ENCODE measurements around the gene NPC1L1.

NPC1L1 gene

DNA sequence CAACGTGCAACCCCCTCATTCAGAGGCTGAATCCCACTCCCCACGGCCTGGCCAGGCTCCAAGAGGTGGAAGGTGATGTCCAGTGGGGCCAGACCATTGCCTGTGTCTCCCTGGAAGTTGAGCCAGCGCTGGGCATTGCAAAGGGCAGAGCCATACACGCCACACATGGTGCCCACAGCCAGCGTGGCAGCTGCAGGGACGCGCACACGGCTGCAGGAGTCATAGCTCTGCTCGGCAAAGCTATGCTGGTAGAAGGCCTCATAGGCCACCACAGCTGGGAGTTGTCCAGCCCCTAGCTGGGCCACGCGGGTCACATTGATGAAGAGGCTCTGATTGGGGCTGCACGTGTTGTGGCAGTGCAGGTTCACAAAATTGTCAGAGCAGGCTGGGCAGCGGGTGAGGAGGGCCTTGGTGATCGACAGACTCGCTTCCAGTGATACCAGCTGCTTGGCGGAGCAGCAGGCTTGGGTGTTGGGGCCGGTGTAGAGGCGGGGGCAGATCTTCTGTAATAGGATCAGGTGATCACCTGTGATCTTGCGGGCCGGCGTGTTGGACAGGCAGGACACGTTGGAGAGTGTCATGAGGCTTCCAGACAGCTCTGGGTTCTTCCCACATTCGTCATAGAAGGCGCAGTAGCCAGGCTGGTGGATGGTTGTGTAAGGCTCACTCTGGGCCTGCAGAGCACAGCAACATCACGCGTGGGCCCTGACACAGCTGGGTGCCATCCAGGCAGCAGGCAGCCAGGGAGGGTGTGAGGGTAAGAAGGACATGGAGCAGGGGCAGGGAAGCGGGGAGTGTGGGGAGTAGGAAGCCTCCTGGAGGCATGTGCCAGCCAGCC is 1.2 kb downstream of the NPC1L1 start:
- no peak for DNase-seq (ENCODE audit: low read depth)
- H3K4me3 ChIP-seq (ENCODE audit: low read depth, low read length): no peak overlapping the region
- TF ChIP-seq, protein P1, sequence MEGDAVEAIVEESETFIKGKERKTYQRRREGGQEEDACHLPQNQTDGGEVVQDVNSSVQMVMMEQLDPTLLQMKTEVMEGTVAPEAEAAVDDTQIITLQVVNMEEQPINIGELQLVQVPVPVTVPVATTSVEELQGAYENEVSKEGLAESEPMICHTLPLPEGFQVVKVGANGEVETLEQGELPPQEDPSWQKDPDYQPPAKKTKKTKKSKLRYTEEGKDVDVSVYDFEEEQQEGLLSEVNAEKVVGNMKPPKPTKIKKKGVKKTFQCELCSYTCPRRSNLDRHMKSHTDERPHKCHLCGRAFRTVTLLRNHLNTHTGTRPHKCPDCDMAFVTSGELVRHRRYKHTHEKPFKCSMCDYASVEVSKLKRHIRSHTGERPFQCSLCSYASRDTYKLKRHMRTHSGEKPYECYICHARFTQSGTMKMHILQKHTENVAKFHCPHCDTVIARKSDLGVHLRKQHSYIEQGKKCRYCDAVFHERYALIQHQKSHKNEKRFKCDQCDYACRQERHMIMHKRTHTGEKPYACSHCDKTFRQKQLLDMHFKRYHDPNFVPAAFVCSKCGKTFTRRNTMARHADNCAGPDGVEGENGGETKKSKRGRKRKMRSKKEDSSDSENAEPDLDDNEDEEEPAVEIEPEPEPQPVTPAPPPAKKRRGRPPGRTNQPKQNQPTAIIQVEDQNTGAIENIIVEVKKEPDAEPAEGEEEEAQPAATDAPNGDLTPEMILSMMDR (IDR thresholded peaks at IDR 0.05; ENCODE audit: low read depth, low read length, missing control alignments): no peak
- in situ Hi-C loops (cut with HindIII; ENCODE audit: low sequenced_read_pairs): no loop called here

GRCh38 chr7:44538798-44539668 is 2.1 kb downstream of the NPC1L1 start:
- H3K4me3 ChIP-seq (ENCODE audit: low read depth, low read length): no peak overlapping the region
- no peak for DNase-seq (ENCODE audit: low read depth)
- in situ Hi-C loops (cut with HindIII; ENCODE audit: low sequenced_read_pairs): no loop called here
- TF ChIP-seq, protein P1 (IDR thresholded peaks at IDR 0.05; ENCODE audit: low read depth, low read length, missing control alignments): no peak

DNA sequence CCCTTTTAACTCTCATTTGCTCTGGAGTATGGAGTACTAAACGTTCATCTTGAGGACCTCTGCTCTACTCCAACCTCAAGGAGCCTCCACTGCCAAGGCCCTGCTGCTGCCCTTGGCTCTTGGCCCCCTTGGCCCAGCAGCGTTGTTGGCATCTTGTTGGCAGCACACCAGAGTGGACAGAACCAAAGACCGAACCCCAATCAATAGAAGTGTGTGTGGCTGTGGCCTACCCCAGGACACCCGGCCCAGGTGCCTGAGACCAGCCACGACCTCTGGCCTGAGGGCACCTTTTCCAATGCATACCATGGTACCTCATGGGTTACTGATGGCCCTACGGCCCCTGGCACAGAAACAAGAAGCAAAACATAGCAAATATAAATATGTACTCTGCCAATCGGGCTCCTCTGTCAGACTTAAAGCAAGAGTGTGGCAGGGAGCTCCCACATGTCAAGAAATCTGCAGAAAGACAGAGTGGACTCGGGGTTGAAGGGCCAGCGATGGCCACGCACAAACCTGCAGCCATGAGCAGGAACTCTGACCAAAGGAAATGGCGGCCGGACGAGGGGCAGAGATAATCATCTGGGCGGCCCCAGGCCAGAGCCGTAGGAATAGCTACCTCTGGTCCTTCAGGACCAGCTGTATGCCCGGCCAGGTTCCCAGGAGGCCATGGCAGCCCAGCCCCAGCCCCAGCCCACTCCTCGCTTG is 2.9 kb downstream of the NPC1L1 start:
- H3K4me3 ChIP-seq (ENCODE audit: low read depth, low read length): no peak overlapping the region
- DNase-seq (ENCODE audit: low read depth): no peak
- in situ Hi-C loops (cut with HindIII; ENCODE audit: low sequenced_read_pairs): no loop called here
- TF ChIP-seq, protein P1 (IDR thresholded peaks at IDR 0.05; ENCODE audit: low read depth, low read length, missing control alignments): no peak

DNA sequence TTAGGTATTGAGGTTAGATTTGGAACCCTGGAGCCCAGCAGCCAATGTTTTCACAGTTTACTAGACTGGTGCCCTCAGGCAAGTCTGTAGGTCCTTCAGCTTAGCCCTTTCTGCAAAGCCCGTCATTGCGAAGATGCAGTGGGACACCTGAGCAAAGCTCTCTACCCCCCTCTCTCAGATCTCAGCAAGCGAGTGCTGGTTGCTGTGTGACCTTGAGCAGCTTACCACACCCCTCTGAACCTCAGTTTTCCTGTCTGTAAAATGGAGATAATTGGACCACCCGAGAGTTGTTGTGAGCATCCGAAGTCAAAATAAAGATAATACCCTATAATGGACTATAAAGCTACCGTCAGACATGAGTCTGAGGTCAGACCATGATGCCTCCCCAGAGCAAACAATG is 3.7 kb downstream of the NPC1L1 start:
- TF ChIP-seq, protein P1 (IDR thresholded peaks at IDR 0.05; ENCODE audit: low read depth, low read length, missing control alignments): no peak

GRCh38 chr7:44536090-44536489 is 5.0 kb downstream of the NPC1L1 start:
- H3K4me3 ChIP-seq (ENCODE audit: low read depth, low read length): no peak overlapping the region
- TF ChIP-seq, protein P1 (IDR thresholded peaks at IDR 0.05; ENCODE audit: low read depth, low read length, missing control alignments): no peak
- DNase-seq (ENCODE audit: low read depth): no peak
- in situ Hi-C loops (cut with HindIII; ENCODE audit: low sequenced_read_pairs): no loop called here

More for the DNA sequence above, 3.7 kb downstream of the NPC1L1 start:
- DNase-seq (ENCODE audit: low read depth): no peak
- no peak overlapping the region for H3K4me3 ChIP-seq (ENCODE audit: low read depth, low read length)
- in situ Hi-C loops (cut with HindIII; ENCODE audit: low sequenced_read_pairs): no loop called here

Data from astrocyte of the cerebellum (primary cell).